WERI-Rb-1 (cell line): Measurements from ENCODE around the gene PIN1.

Experiments
- DNase-seq: peaks from one replicate; pipeline ENCODE4 v3.0.0-alpha.2; 2020
- H3K27ac ChIP-seq: fragments of 250-450 bp; sonication (Bioruptor Pico); 2 replicates; pipeline ENCODE4 v1.5.1; 2020; ENCODE audit warnings: mild to moderate bottlenecking, moderate library complexity
- H3K27me3 ChIP-seq: fragments of 250-450 bp; sonication (Bioruptor Pico); 2 replicates; pipeline ENCODE4 v1.5.1; 2021; ENCODE audit warnings: mild to moderate bottlenecking, low read depth, moderate library complexity; ENCODE audit not compliant: insufficient read depth, severe bottlenecking
- H3K36me3 ChIP-seq: fragments of 250-450 bp; sonication (Bioruptor Pico); 2 replicates; pipeline ENCODE4 v1.5.1; 2020; ENCODE audit warnings: mild to moderate bottlenecking, moderate library complexity
- H3K4me3 ChIP-seq: 2 replicates; pipeline ENCODE4 v1.5.1; 2011; ENCODE audit warnings: low read depth, mild to moderate bottlenecking, control low read depth, low read length
- H3K9me3 ChIP-seq: fragments of 250-450 bp; sonication (Bioruptor Pico); 2 replicates; pipeline ENCODE4 v1.5.1; 2021; ENCODE audit warnings: mild to moderate bottlenecking, moderate library complexity; ENCODE audit not compliant: severe bottlenecking
- TF ChIP-seq, protein P1 (sequence below): IDR thresholded peaks from 2 replicates; pipeline ENCODE4 v1.5.1; 2011; ENCODE audit warnings: low read depth, mild to moderate bottlenecking, control low read depth, inconsistent platforms, low read length

Gene PIN1

DNA sequence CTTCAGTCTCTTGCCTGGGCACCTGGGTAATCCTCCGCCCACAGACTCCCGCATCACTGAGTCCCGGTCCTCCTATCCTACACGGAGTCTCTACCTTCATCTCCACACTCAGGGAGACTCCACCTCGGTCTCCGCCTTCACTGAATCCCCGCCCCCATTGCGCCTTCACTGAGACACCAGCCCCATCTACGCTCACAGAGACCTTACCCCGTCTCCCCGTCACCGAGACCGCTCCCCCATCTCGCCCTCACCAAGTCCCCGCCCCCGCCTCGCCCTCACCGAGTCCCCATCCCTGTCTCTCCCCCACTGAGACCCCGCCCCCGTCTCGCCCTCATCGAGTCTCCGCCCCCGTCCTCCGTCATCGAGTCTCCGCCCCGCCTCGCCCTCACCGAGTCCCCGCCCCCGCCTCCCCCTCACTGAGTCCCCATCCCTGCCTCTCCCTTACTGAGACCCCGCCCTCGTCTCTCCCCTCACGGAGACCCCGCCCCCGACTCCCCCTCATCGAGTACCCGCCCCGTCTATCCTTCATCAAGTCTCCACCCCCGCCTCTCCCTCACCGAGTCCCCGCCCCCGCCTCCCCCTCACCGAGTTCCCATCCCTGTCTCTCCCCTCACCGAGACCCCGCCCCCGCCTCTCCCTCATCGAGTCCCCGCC is 43.4 kb upstream of the PIN1 start:
- Histone ChIP-seq H3K9me3 (no peaks in the 10 kb centered on the region), H3K36me3 (no peaks in the 10 kb centered on the region; the same call in 1 of the 2 replicates), H3K27me3 (no peaks in the 10 kb centered on the region), H3K27ac (peak overlapping the region; percentile 55), H3K4me3 (peak overlapping the region; percentile 93)
- DNase-seq, result peak; percentile 98
- TF ChIP-seq, protein P1, sequence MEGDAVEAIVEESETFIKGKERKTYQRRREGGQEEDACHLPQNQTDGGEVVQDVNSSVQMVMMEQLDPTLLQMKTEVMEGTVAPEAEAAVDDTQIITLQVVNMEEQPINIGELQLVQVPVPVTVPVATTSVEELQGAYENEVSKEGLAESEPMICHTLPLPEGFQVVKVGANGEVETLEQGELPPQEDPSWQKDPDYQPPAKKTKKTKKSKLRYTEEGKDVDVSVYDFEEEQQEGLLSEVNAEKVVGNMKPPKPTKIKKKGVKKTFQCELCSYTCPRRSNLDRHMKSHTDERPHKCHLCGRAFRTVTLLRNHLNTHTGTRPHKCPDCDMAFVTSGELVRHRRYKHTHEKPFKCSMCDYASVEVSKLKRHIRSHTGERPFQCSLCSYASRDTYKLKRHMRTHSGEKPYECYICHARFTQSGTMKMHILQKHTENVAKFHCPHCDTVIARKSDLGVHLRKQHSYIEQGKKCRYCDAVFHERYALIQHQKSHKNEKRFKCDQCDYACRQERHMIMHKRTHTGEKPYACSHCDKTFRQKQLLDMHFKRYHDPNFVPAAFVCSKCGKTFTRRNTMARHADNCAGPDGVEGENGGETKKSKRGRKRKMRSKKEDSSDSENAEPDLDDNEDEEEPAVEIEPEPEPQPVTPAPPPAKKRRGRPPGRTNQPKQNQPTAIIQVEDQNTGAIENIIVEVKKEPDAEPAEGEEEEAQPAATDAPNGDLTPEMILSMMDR, result no peak

DNA sequence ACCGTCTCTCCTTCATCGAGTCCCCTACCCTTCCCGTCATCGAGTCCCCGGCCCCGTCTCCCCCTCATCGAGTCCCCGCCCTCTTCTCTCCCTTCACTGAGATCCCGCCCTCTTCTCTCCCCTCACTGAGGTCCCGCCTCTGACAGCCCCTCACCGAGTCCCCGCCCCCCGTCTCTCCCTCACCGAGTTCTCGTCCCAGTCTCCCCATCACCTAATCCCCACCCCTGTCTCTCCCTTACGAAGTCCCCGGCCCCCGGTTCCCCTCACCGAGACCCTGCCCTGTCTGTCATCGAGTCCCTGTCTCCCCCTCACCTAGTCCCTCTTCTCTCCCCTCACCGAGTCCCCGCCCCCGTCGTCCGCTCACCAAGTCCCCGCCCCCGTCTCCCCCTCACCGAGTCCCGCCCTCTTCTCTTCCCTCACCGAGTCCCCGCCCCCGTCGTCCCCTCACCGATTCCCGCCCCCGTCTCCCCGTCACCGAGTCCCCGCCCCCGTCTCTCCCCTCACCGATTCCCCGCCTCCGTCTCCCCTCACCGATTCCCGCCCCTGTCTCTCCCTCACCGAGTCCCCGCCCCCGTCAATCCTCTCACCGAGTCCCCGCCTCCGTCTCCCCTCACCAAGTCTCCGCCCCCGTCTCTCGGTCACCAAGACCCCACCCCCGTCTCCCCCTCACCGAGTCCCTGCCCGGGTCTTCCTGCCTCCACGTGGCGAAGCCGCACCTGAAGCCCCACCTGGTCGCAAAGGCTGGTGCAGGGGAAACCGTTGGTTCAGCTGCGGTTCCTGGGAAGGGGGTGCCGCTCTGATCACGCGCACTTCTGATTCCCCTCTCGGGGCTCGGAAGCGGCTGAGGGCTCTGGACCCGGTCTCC is 42.7 kb upstream of the PIN1 start:
- Histone ChIP-seq H3K27ac (peak overlapping the region; percentile 80), H3K36me3 (no peaks in the 10 kb centered on the region; the same call in 1 of the 2 replicates), H3K4me3 (peak overlapping the region; percentile 93), H3K27me3 (no peaks in the 10 kb centered on the region), H3K9me3 (no peaks in the 10 kb centered on the region)
- TF ChIP-seq, protein P1, result no peak
- peak; percentile 96 for DNase-seq

DNA sequence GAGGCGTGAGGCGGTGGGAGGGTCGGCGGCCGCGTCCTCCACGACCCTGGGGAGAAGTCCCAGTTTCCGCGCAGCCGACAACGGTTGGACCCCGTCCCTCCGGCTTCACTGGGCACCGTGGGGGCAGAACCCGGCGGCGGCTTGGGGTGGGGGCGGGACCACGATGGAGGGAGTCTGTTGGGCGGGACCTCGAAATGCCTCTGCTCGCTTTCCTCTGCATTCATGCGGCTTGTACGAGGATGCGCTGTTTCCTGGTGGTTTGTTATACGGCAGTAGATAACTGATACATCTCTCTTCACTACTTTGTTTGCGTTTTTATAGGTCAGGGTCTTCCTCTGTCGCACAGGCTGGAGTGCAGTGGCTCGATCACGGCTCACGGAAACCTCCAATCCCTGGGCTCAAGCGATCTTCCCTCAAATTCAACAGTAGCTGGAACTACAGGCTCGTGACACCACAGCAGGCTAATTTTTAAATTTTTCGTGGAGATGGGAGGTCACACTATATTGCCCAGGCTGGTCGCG is 42.0 kb upstream of the PIN1 start:
- TF ChIP-seq, protein P1, result no peak
- Histone ChIP-seq H3K4me3 (peak overlapping the region; percentile 93), H3K27me3 (no peaks in the 10 kb centered on the region), H3K27ac (peak overlapping the region; percentile 80), H3K9me3 (no peaks in the 10 kb centered on the region), H3K36me3 (no peaks in the 10 kb centered on the region; the same call in 1 of the 2 replicates)
- peak; percentile 63 for DNase-seq

DNA sequence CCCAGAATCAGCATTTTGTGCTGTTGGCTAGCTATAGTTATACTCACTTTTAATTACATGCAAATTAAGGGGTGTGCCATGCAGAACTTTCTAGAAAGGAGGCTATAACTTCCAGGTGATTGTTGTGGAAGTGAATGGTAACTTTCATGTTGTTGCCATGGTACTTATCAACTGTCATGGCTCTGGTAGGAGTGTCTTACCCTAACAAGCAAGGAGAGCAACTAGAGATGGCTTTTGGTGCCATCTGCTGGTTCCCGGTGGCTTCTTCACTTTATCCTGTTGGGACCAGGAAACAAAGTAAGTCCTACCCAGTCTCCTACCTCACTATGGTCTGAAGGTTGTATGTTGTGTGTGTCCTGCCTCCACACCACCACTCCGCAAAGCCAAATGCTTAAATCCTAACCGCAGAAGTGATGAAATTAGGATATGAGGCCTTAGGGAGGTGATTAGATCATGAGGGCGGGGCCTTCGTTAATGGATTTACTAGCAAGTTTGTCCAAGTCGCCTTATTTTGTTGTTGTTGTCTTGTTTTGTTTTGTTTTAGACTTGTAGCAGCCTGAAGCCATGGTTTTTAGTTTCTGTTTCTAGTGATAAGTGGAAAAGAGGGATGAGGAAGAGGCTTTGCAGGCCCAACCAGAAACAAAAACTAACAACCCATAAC is 38.9 kb upstream of the PIN1 start:
- Histone ChIP-seq H3K9me3 (no peaks in the 10 kb centered on the region), H3K27me3 (no peaks in the 10 kb centered on the region), H3K36me3 (no peaks in the 10 kb centered on the region; the same call in 1 of the 2 replicates), H3K27ac (no peak overlapping the region), H3K4me3 (no peak overlapping the region)
- peak; percentile 85 for DNase-seq
- TF ChIP-seq, protein P1, result peak; percentile 92

DNA sequence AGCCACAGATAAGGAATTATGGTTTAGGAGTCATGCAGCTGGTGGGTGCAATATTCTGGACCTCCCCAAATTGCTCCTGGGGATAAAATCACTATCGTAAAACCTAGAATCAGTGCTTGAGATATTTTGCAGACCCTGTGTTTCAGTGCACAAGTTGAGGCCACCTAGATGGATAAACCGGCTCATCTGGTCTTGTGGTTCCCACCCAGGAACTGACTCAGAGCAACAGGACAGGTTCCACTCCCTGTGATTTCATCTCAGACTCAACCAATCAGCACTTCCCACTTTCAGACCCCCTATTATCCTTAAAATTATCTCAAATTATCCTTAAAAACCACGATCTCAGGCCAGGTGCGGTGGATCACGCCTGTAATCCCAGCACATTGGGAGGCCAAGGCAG is 37.2 kb upstream of the PIN1 start:
- Histone ChIP-seq H3K27me3 (no peaks in the 10 kb centered on the region), H3K9me3 (no peaks in the 10 kb centered on the region), H3K4me3 (no peak overlapping the region), H3K36me3 (no peaks in the 10 kb centered on the region; the same call in 1 of the 2 replicates), H3K27ac (no peak overlapping the region)
- TF ChIP-seq, protein P1, result no peak
- DNase-seq, result no peak
